H1 (cell line): Measurements from ENCODE around the gene CPM. TPM values are rescaled to one million over a fixed set of nuclear protein-coding genes. Genes with fewer than 3 reads are reported as not detected.

ENCODE experiments used
- polyA plus RNA-seq, 7 experiments: library from polyadenylated mRNA; depleted of rRNA in 3 of 7; stranded (reverse) in 5 of 7; unstranded in 2 of 7; fragments of >200 nt in 5 of 7; fragments of 200-250 nt in 2 of 7; gene quantifications; 1 replicate in 5 of 7; 2 replicates in 1 of 7; 4 replicates in 1 of 7; pipeline versions ENCODE4 v1.2.1 to v1.2.3, GENCODE V29; 2011 to 2013; ENCODE audit warnings: missing spikeins in 2 of 7, mixed read lengths in 2 of 7
- total RNA-seq: library from RNA; stranded (reverse); fragmentation: NEBNext Ultra II Directional; extraction: Animal tissue kit (Norgen Biotek cat#: 25700); gene quantifications from 2 replicates; pipeline ENCODE4 v1.2.1, GENCODE V29; 2021
- TF ChIP-seq, protein P1 (sequence below): fragments of 300-600 bp; sonication (generic); IDR thresholded peaks from 2 replicates; pipeline ENCODE4 v1.7.1; 2012; ENCODE audit warnings: low read length, moderate library complexity, mild to moderate bottlenecking, inconsistent platforms; ENCODE audit not compliant: insufficient replicate concordance

CPM gene
- total and polyA plus RNA-seq, 2 of the 8 experiments (the other 6 are each of a cell fraction or from before 2014, with no cell fraction given) = 0.33 to 3.1 TPM

DNA sequence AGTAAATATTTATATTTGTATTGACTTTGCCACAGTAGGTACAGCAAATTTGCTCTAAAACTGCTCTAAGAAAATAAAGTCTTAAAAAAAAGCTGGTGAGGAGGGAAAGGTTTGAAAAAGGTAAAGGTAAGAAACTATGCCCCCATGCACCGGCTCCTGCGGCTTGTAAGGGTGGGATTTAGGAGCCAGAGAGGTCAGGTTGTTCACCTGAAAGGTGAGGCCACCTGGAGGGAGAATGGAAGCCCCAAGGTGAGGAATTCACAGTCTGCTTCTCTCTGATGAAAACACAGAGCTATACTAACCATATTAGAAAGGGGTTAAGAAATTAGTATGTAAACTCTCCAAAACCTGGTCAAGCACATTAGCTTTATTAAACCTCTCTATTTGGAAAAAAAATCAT, 31.8 kb downstream of the CPM start (continued):
- TF ChIP-seq, protein P1, sequence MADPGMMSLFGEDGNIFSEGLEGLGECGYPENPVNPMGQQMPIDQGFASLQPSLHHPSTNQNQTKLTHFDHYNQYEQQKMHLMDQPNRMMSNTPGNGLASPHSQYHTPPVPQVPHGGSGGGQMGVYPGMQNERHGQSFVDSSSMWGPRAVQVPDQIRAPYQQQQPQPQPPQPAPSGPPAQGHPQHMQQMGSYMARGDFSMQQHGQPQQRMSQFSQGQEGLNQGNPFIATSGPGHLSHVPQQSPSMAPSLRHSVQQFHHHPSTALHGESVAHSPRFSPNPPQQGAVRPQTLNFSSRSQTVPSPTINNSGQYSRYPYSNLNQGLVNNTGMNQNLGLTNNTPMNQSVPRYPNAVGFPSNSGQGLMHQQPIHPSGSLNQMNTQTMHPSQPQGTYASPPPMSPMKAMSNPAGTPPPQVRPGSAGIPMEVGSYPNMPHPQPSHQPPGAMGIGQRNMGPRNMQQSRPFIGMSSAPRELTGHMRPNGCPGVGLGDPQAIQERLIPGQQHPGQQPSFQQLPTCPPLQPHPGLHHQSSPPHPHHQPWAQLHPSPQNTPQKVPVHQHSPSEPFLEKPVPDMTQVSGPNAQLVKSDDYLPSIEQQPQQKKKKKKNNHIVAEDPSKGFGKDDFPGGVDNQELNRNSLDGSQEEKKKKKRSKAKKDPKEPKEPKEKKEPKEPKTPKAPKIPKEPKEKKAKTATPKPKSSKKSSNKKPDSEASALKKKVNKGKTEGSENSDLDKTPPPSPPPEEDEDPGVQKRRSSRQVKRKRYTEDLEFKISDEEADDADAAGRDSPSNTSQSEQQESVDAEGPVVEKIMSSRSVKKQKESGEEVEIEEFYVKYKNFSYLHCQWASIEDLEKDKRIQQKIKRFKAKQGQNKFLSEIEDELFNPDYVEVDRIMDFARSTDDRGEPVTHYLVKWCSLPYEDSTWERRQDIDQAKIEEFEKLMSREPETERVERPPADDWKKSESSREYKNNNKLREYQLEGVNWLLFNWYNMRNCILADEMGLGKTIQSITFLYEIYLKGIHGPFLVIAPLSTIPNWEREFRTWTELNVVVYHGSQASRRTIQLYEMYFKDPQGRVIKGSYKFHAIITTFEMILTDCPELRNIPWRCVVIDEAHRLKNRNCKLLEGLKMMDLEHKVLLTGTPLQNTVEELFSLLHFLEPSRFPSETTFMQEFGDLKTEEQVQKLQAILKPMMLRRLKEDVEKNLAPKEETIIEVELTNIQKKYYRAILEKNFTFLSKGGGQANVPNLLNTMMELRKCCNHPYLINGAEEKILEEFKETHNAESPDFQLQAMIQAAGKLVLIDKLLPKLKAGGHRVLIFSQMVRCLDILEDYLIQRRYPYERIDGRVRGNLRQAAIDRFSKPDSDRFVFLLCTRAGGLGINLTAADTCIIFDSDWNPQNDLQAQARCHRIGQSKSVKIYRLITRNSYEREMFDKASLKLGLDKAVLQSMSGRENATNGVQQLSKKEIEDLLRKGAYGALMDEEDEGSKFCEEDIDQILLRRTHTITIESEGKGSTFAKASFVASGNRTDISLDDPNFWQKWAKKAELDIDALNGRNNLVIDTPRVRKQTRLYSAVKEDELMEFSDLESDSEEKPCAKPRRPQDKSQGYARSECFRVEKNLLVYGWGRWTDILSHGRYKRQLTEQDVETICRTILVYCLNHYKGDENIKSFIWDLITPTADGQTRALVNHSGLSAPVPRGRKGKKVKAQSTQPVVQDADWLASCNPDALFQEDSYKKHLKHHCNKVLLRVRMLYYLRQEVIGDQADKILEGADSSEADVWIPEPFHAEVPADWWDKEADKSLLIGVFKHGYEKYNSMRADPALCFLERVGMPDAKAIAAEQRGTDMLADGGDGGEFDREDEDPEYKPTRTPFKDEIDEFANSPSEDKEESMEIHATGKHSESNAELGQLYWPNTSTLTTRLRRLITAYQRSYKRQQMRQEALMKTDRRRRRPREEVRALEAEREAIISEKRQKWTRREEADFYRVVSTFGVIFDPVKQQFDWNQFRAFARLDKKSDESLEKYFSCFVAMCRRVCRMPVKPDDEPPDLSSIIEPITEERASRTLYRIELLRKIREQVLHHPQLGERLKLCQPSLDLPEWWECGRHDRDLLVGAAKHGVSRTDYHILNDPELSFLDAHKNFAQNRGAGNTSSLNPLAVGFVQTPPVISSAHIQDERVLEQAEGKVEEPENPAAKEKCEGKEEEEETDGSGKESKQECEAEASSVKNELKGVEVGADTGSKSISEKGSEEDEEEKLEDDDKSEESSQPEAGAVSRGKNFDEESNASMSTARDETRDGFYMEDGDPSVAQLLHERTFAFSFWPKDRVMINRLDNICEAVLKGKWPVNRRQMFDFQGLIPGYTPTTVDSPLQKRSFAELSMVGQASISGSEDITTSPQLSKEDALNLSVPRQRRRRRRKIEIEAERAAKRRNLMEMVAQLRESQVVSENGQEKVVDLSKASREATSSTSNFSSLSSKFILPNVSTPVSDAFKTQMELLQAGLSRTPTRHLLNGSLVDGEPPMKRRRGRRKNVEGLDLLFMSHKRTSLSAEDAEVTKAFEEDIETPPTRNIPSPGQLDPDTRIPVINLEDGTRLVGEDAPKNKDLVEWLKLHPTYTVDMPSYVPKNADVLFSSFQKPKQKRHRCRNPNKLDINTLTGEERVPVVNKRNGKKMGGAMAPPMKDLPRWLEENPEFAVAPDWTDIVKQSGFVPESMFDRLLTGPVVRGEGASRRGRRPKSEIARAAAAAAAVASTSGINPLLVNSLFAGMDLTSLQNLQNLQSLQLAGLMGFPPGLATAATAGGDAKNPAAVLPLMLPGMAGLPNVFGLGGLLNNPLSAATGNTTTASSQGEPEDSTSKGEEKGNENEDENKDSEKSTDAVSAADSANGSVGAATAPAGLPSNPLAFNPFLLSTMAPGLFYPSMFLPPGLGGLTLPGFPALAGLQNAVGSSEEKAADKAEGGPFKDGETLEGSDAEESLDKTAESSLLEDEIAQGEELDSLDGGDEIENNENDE = no peak
